ENCODE results near the gene CEMIP. TPM values are rescaled to one million over a fixed set of nuclear protein-coding genes. Genes with fewer than 3 reads are reported as not detected.

Gene CEMIP
- total and polyA plus RNA-seq, 10 of the 15 experiments (the other 5 are each of a cell fraction or from before 2014, with no cell fraction given), result 0.01 to 0.44 (median 0.16) TPM; not detected in 6

DNA sequence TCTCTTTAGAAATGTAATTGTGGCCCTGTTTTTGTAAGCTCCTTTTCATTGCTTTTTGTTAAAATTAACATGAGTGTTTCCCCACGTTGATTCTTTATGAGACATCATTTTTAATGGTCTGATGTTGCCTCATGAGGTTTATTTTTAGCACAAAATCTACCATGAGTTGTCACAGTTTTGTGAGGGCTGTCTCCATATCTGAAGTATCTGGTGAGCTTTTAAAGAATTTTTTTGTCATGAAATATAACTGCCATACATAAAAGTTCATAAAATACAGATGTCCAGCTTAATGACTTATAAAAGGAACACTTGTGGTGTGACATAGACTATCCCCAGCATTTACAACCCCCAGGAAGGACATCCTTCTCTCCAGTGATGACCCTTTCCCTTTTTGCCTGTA is 34.3 kb upstream of the CEMIP start:
- ChIA-PET RAD21 (ENCODE audit: unreplicated experiment) (no interaction called here), POLR2A (no interaction called here), SMC1A (ENCODE audit: uncharacterized antibody, unreplicated experiment) (no interaction called here), CTCF (no interaction called here)
- TF ChIP-seq SREBF1 (IDR thresholded peaks at IDR 0.05; ENCODE audit: low read length), result no peak
- no peak for TF ChIP-seq NR2C2 (IDR thresholded peaks at IDR 0.05; ENCODE audit: borderline replicate concordance, control insufficient read depth, insufficient read length, low read depth)
- no peak for TF ChIP-seq BACH1 (IDR thresholded peaks at IDR 0.05; ENCODE audit: borderline replicate concordance)
- no peak for TF ChIP-seq SMAD1 (IDR thresholded peaks at IDR 0.05; ENCODE audit: low read depth, partially characterized antibody)
- TF ChIP-seq POLR2AphosphoS2 (IDR thresholded peaks at IDR 0.05; ENCODE audit: low read depth, low read length), result no peak
- TF ChIP-seq, protein P1, sequence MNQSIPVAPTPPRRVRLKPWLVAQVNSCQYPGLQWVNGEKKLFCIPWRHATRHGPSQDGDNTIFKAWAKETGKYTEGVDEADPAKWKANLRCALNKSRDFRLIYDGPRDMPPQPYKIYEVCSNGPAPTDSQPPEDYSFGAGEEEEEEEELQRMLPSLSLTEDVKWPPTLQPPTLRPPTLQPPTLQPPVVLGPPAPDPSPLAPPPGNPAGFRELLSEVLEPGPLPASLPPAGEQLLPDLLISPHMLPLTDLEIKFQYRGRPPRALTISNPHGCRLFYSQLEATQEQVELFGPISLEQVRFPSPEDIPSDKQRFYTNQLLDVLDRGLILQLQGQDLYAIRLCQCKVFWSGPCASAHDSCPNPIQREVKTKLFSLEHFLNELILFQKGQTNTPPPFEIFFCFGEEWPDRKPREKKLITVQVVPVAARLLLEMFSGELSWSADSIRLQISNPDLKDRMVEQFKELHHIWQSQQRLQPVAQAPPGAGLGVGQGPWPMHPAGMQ (IDR thresholded peaks at IDR 0.05; ENCODE audit: borderline replicate concordance), result no peak
- TF ChIP-seq NFIC (IDR thresholded peaks at IDR 0.05; ENCODE audit: low read depth, low read length), result no peak
- no peak for TF ChIP-seq CBFB (IDR thresholded peaks at IDR 0.05; ENCODE audit: low read depth)
- TF ChIP-seq, protein P2, sequence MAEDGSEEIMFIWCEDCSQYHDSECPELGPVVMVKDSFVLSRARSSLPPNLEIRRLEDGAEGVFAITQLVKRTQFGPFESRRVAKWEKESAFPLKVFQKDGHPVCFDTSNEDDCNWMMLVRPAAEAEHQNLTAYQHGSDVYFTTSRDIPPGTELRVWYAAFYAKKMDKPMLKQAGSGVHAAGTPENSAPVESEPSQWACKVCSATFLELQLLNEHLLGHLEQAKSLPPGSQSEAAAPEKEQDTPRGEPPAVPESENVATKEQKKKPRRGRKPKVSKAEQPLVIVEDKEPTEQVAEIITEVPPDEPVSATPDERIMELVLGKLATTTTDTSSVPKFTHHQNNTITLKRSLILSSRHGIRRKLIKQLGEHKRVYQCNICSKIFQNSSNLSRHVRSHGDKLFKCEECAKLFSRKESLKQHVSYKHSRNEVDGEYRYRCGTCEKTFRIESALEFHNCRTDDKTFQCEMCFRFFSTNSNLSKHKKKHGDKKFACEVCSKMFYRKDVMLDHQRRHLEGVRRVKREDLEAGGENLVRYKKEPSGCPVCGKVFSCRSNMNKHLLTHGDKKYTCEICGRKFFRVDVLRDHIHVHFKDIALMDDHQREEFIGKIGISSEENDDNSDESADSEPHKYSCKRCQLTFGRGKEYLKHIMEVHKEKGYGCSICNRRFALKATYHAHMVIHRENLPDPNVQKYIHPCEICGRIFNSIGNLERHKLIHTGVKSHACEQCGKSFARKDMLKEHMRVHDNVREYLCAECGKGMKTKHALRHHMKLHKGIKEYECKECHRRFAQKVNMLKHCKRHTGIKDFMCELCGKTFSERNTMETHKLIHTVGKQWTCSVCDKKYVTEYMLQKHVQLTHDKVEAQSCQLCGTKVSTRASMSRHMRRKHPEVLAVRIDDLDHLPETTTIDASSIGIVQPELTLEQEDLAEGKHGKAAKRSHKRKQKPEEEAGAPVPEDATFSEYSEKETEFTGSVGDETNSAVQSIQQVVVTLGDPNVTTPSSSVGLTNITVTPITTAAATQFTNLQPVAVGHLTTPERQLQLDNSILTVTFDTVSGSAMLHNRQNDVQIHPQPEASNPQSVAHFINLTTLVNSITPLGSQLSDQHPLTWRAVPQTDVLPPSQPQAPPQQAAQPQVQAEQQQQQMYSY (CRISPR knock-in tag; IDR thresholded peaks at IDR 0.05), result no peak
- TF ChIP-seq SREBF2 (IDR thresholded peaks at IDR 0.05; ENCODE audit: low read length), result no peak
- TF ChIP-seq KAT2A (conservative IDR thresholded peaks at IDR 0.05; ENCODE audit: control insufficient read depth, low read depth, low read length), result no peak
- 0% methylated on average over 1 of the region's 1 CpG for WGBS (ENCODE audit: insufficient coverage, insufficient replicate concordance, low lambda C conversion rate, missing lambda C conversion rate)
- Histone ChIP-seq H3K9me3 (replicated peaks; ENCODE audit: control insufficient read depth, insufficient read depth, low read length) (peaks cover 2% of the 10 kb centered on the region; the same call in 1 of the 3 replicates), H4K20me1 (ENCODE audit: control insufficient read depth, insufficient read depth) (no peaks in the 10 kb centered on the region), H3K27ac (ENCODE audit: control insufficient read depth, insufficient read depth) (no peak overlapping the region), H3K4me1 (ENCODE audit: control insufficient read depth, insufficient read depth, low read length) (no peaks in the 10 kb centered on the region), H3K4me3 (no peak overlapping the region), H3K79me2 (ENCODE audit: control insufficient read depth, insufficient read depth, low read length) (no peaks in the 10 kb centered on the region), H2AFZ (ENCODE audit: control insufficient read depth, low read depth, low read length) (no peak overlapping the region), H3K9ac (ENCODE audit: control insufficient read depth, insufficient read depth, low read length) (no peak overlapping the region), H3K36me3 (ENCODE audit: control insufficient read depth in 2 of 2, insufficient read depth in 2 of 2, low read length in 1 of 2) (no peaks in the 10 kb centered on the region), H3K4me2 (ENCODE audit: control insufficient read depth, insufficient read depth) (no peak overlapping the region), H3K27me3 (replicated peaks in 1 of 2; ENCODE audit: control insufficient read depth in 2 of 2, insufficient read depth in 2 of 2, low read length in 1 of 2) (no peaks in the 10 kb centered on the region)
- ATAC-seq (no peak), DNase-seq (ENCODE audit: low read depth, low spot score) (no peak), FAIRE-seq (no peak)
- in situ Hi-C loops (cut with MboI) (no loop called here), intact Hi-C loops (cut with micrococcal nuclease; ENCODE audit: unreplicated experiment) (no loop called here)
- no TSS peak for BruUV-seq (replicated peaks)

Data from GM12878 (cell line).